HL-60 (cell line): ENCODE data around the gene MTREX.

Source experiments
- CTCF ChIP-seq: IDR thresholded peaks from one replicate; pipeline ENCODE4 v1.5.1; 2011; ENCODE audit warnings: low read length, control low read depth, inconsistent platforms; ENCODE audit not compliant: insufficient read depth
- GABPA ChIP-seq: IDR thresholded peaks from 2 replicates; pipeline ENCODE4 v1.6.1; 2012; ENCODE audit warnings: low read depth
- POLR2AphosphoS5 ChIP-seq: IDR thresholded peaks from 2 replicates; pipeline ENCODE4 v1.6.1; 2012; ENCODE audit warnings: low read depth
- REST ChIP-seq: IDR thresholded peaks from 2 replicates; pipeline ENCODE4 v1.6.1; 2012; ENCODE audit warnings: low read depth; ENCODE audit not compliant: insufficient replicate concordance

DNA sequence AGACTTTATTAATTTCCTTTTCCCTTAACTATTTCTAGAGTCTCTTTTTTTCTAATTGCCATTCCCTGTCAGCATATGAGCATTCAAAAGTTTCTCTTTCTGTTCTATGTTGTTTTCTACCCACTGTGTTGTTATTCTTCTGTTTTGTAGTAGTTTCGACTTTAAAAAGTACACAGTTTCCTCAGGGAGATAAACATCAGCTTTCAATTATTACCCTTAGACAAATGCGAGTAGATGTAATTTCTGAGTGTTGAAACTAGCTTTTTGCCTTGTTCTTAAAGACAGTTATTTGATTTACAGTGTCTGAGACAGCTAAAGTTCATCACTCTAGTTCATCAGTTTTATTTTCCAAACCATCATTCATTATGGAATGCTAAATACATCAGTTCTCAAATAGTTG lies 19.5 kb downstream of the MTREX start:
- TF ChIP-seq CTCF (no peak), POLR2AphosphoS5 (no peak), GABPA (no peak), REST (no peak)
